Esophagus squamous epithelium (tissue), 4 donors: ENCODE results near the gene BRAF.

ENCODE experiments used
- CTCF ChIP-seq, 6 experiments: fragments of 450-650 bp in 4 of 6; fragments of 200-600 bp in 2 of 6; sonication (generic) in 2 of 6; IDR thresholded peaks; one replicate each; pipeline ENCODE4 v1.5.1; 2016 to 2019; ENCODE audit warnings: antibody characterized with exemption in 6 of 6, mild to moderate bottlenecking in 4 of 6, moderate library complexity in 4 of 6
- POLR2A ChIP-seq, 4 donors: fragments of 450-650 bp; IDR thresholded peaks; one replicate each; pipeline ENCODE4 v1.6.1; 2017; ENCODE audit warnings: antibody characterized with exemption in 4 of 4, mild to moderate bottlenecking in 4 of 4, moderate library complexity in 3 of 4

- no peak for TF ChIP-seq CTCF (IDR thresholded peaks at IDR 0.05)
- no peak for TF ChIP-seq POLR2A (IDR thresholded peaks at IDR 0.05)
Observed at GRCh38 chr7:140681766-140682165, 243.0 kb downstream of the BRAF start.
